SK-N-SH (cell line): ENCODE measurements around the gene C14orf132.

Experiments used
- CTCF ChIP-seq: fragments of 200-600 bp; sonication (generic); IDR thresholded peaks from 2 replicates; pipeline ENCODE4 v1.6.1; 2017; ENCODE audit warnings: antibody characterized with exemption, mild to moderate bottlenecking, moderate library complexity
- NFIC ChIP-seq: IDR thresholded peaks from 2 replicates; pipeline ENCODE4 v1.4.0; 2012; ENCODE audit warnings: borderline replicate concordance
- TCF12 ChIP-seq: IDR thresholded peaks from 2 replicates; pipeline ENCODE4 v1.4.0; 2012
- TEAD4 ChIP-seq: IDR thresholded peaks from 2 replicates; pipeline ENCODE4 v1.4.0; 2012; ENCODE audit warnings: mild to moderate bottlenecking, borderline replicate concordance; ENCODE audit not compliant: insufficient read depth

DNA sequence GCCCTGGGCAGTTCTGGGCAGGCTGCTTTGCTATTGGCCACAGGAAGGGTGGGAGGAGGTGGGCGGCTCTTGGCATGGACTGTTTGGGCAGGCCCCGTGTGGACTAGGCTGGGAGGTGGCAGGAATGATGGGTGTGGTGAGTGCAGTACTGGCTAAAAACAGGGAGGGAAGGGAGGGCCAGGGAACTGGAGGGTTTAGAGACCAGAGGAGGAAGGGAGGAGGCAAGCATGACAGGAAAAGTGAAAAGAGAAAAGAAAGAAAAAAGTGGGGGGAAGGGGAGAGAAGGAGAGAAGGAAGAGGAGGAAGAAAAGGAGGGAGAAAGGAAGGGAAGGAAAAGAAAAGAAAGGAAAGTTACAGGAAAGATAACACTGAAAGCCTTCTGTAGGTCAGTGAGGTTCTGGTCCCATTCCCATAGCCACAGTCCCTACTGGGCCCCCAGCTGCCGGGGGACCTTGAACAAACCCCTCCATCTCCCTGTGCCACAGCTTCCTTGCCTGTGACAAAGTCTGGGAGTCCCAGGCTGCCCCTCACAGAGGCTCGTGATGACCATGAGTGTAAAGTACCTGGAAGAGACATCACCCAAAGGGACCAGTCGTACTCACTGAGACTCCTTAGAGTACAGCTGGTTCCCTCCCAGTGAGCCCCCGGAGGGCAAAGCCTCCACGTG, 1.1 kb upstream of the C14orf132 start:
- no peak for TF ChIP-seq CTCF
- no peak for TF ChIP-seq TEAD4
- no peak for TF ChIP-seq NFIC
- no peak for TF ChIP-seq TCF12
